GM12892 (cell line): Measurements from ENCODE around the gene HAGHL.

Source experiments
- POLR2A ChIP-seq: IDR thresholded peaks from 2 replicates; pipeline ENCODE4 v1.6.1; 2011; ENCODE audit warnings: low read depth, low read length, control low read depth
- POLR2AphosphoS5 ChIP-seq: IDR thresholded peaks from 2 replicates; pipeline ENCODE4 v1.6.1; 2011; ENCODE audit warnings: low read depth, low read length, control low read depth
- TAF1 ChIP-seq: IDR thresholded peaks from 2 replicates; pipeline ENCODE4 v1.6.1; 2011; ENCODE audit warnings: low read depth, mild to moderate bottlenecking, control low read depth, low read length, borderline replicate concordance

DNA sequence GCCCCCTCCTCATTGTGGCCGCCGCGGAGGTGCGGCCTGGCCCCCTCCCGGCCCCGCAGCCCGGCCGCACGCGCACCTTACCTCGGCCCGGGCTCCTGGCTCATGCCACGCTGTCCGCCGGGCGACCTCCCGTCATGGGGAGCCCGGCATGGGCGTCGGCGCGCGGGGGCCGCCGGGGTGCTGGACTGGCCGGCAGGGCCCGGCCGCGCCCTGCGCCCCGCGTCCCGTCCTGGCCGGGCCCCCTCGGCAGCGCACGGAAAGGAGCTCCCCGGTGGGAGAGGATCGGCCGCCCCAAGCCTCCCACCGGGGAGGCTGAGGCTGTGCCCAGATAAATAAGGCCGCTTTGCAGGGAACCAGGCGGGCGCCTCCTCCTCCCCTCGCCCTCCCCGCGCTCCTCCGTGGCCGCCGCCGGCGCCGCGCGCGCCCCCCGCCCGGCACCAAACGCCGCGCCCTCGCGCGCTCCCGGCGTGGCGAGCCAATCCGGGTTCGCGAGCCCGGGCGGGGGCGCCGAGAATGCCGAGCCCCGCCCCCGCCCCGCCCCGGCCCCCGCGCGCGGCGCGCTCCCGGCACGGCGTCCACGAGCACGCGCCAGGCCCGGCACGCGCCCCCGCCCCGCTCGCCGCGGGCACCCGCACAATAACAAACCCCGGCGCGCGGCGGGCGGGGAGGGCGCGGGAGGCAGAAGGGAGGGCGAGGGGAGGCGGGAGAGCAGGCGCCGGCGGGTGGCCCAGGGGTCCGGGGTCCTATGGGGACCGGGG is 21.3 kb upstream of the HAGHL start, which contains the start of gene FBXL16:
- TF ChIP-seq POLR2A (no peak), TAF1 (no peak), POLR2AphosphoS5 (no peak)
